ENCODE data around the gene SCP2. TPM values are rescaled to one million over a fixed set of nuclear protein-coding genes. Genes with fewer than 3 reads are reported as not detected.

The SCP2 gene
- polyA plus RNA-seq, 1 of the 3 experiments (the other 2 are of a cell fraction): 49.5 TPM

DNA sequence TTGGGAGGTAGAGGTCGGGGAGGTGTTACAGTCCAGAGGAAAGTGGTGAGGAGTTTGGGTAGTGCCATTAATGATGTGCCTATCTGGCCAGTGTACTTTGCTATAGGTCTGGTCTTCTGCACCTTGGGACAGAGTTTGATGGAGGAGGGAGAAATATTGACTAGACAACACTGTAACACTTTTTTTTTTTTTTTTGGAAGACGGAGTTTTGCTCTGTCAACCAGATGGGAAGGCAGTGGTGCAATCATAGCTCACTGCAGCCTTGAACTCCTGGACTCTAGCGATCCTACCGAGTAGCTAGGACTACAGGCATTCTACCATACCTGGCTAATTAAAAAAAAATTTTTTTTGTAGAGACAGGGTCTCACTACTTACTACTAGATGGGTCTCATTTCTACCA, 1.9 kb downstream of the SCP2 start:
- TF ChIP-seq RAD21 (IDR thresholded peaks at IDR 0.05; ENCODE audit: low read length) (no peak), JUND (IDR thresholded peaks at IDR 0.05) (no peak), SIN3A (IDR thresholded peaks at IDR 0.05; ENCODE audit: borderline replicate concordance, low read depth, low read length) (no peak), ELF1 (IDR thresholded peaks at IDR 0.05) (no peak), CHD2 (IDR thresholded peaks at IDR 0.05; ENCODE audit: low read length, partially characterized antibody) (no peak), GABPA (IDR thresholded peaks at IDR 0.05; ENCODE audit: low read depth) (no peak), FOXM1 (IDR thresholded peaks at IDR 0.05; ENCODE audit: low read depth) (no peak), FOSL2 (IDR thresholded peaks at IDR 0.05; ENCODE audit: borderline replicate concordance, low read depth) (no peak), POLR2AphosphoS5 (IDR thresholded peaks at IDR 0.05; ENCODE audit: low read depth, low read length) (no peak), EP300 (IDR thresholded peaks at IDR 0.05; ENCODE audit: borderline replicate concordance in 1 of 2, low read depth in 1 of 2, low read length in 1 of 2) (no peak), NFIC (IDR thresholded peaks at IDR 0.05; ENCODE audit: borderline replicate concordance) (no peak), YY1 (IDR thresholded peaks at IDR 0.05; ENCODE audit: low read depth) (no peak), MEF2A (IDR thresholded peaks at IDR 0.05; ENCODE audit: borderline replicate concordance, low read depth) (no peak)
- TF ChIP-seq, protein P1, sequence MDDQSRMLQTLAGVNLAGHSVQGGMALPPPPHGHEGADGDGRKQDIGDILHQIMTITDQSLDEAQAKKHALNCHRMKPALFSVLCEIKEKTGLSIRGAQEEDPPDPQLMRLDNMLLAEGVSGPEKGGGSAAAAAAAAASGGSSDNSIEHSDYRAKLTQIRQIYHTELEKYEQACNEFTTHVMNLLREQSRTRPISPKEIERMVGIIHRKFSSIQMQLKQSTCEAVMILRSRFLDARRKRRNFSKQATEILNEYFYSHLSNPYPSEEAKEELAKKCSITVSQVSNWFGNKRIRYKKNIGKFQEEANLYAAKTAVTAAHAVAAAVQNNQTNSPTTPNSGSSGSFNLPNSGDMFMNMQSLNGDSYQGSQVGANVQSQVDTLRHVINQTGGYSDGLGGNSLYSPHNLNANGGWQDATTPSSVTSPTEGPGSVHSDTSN (IDR thresholded peaks at IDR 0.05): no peak
- TF ChIP-seq, protein P2, sequence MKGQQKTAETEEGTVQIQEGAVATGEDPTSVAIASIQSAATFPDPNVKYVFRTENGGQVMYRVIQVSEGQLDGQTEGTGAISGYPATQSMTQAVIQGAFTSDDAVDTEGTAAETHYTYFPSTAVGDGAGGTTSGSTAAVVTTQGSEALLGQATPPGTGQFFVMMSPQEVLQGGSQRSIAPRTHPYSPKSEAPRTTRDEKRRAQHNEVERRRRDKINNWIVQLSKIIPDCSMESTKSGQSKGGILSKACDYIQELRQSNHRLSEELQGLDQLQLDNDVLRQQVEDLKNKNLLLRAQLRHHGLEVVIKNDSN (IDR thresholded peaks at IDR 0.05; ENCODE audit: borderline replicate concordance, low read depth): no peak
- TF ChIP-seq, protein P3, sequence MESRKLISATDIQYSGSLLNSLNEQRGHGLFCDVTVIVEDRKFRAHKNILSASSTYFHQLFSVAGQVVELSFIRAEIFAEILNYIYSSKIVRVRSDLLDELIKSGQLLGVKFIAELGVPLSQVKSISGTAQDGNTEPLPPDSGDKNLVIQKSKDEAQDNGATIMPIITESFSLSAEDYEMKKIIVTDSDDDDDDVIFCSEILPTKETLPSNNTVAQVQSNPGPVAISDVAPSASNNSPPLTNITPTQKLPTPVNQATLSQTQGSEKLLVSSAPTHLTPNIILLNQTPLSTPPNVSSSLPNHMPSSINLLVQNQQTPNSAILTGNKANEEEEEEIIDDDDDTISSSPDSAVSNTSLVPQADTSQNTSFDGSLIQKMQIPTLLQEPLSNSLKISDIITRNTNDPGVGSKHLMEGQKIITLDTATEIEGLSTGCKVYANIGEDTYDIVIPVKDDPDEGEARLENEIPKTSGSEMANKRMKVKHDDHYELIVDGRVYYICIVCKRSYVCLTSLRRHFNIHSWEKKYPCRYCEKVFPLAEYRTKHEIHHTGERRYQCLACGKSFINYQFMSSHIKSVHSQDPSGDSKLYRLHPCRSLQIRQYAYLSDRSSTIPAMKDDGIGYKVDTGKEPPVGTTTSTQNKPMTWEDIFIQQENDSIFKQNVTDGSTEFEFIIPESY (IDR thresholded peaks at IDR 0.05; ENCODE audit: borderline replicate concordance, low read depth): no peak
- TF ChIP-seq, protein P4, sequence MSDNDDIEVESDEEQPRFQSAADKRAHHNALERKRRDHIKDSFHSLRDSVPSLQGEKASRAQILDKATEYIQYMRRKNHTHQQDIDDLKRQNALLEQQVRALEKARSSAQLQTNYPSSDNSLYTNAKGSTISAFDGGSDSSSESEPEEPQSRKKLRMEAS (IDR thresholded peaks at IDR 0.05; ENCODE audit: low read depth): no peak
- H3K9me3 ChIP-seq: no peaks in the 10 kb centered on the region
- no peak overlapping the region for H3K9ac ChIP-seq
- CTCF ChIA-PET: no interaction called here
- 90% methylated on average over 4 of the region's 4 CpGs for WGBS (ENCODE audit: low lambda C conversion rate)
- H4K20me1 ChIP-seq (ENCODE audit: insufficient read depth): no peaks in the 10 kb centered on the region
- H3K36me3 ChIP-seq (replicated peaks in 1 of 2; ENCODE audit: control insufficient read depth in 1 of 2, insufficient read depth in 2 of 2, low read length in 1 of 2): no peaks in the 10 kb centered on the region
- H3K9me2 ChIP-seq: no peaks in the 10 kb centered on the region; the same call in 1 of the 2 replicates
- no peaks in the 10 kb centered on the region for H3K79me2 ChIP-seq (ENCODE audit: insufficient read depth)
- H3K27me3 ChIP-seq (ENCODE audit: insufficient read depth): no peaks in the 10 kb centered on the region
- no peak overlapping the region for H3K27ac ChIP-seq (ENCODE audit: low read depth in 2 of 2, low read length in 1 of 2)
- H3F3A ChIP-seq (replicated peaks; ENCODE audit: insufficient read depth): no peaks in the 10 kb centered on the region
- POLR2A ChIA-PET: no interaction called here
- H3K4me3 ChIP-seq (ENCODE audit: low read depth in 2 of 2, low read length in 1 of 2): no peak overlapping the region
- H3K4me2 ChIP-seq: no peak overlapping the region
- no peak for DNase-seq
- H3K4me1 ChIP-seq (ENCODE audit: control insufficient read depth in 1 of 2, insufficient read depth in 2 of 2, low read depth in 1 of 2, low read length in 1 of 2): peaks cover 0 to 3% of the 10 kb centered on the region in 2 experiments; a peak in 1 of 4 replicates
- no peak overlapping the region for H2AFZ ChIP-seq (ENCODE audit: low read depth)

Measured in SK-N-SH (cell line).